Urothelium cell line (cell line): ENCODE data around the gene GALNS.

Experiments used
- DNase-seq: peaks from one replicate; pipeline ENCODE4 v3.0.0; 2011; ENCODE audit warnings: low spot score, mixed read lengths
- FAIRE-seq: peaks from 2 replicates; lab custom pipeline; 2011; peaks lifted over from hg19 to GRCh38; lab: Jason Lieb, UNC

Gene GALNS

DNA sequence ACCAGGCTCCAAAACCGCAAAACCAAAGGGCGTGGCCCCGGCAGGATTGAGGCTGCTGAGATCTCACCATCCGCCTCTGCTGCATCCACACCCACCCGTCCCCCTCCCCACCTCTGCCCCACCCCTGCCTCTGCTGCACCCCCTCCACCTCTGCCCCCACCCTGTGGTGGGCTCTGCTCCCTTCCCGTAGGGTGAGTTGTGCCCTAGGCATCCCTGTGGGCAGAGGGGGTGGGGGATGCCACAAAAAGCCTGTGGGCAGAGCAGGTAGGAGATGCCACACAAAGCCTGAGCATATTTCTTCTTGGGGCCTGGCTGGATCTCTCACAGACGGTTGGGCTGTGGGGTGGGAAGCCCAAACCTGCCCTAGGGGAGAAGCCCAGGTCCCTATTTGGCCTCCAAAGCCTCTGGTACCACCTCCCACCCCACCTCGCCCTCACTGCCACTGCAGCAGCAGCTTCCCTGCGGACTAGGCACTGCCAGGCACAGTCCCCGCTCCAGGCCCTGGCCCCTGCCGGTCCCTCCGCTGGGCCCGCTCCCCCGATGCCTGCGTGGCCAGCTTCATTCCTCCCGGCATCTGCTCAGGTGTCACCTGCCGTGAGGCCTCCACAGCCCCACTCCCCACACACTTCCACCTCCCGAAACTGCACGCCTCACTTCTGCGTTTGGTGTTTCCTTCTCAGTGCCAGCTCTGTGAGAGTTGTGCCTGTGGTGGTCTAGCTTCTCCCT lies 21.0 kb upstream of the GALNS start:
- DNase-seq (peak; percentile 16), FAIRE-seq (no peak)

DNA sequence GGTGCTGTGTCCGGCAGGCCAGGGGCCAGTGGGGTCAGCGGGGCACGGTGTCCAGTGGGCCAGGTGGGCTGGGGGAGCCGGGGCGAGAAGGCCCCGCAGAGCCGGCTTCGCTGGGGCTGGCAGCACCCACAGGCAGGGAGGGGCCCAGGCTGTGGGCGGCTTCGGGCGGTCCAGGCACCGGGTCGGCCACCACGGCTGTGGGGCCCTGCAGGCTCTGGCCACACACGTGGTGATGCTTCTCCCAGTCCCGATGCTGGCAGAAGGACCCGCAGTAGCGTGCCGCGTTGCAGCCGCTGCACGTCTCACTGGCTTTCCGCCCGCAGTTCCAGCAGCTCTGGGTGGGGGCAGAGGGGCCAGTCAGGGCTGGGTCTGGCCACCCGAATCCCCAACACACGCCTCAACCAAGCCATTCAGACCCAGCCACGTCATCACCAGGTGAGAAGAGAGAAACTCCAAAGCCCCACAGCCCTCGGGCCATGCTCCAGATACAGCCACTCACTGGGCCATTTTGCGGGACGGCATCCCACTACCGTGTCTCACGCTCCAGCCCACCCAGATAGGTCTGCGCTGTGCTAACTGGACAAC lies 20.3 kb upstream of the GALNS start:
- FAIRE-seq: peak; percentile 70
- DNase-seq: peak; percentile 25

DNA sequence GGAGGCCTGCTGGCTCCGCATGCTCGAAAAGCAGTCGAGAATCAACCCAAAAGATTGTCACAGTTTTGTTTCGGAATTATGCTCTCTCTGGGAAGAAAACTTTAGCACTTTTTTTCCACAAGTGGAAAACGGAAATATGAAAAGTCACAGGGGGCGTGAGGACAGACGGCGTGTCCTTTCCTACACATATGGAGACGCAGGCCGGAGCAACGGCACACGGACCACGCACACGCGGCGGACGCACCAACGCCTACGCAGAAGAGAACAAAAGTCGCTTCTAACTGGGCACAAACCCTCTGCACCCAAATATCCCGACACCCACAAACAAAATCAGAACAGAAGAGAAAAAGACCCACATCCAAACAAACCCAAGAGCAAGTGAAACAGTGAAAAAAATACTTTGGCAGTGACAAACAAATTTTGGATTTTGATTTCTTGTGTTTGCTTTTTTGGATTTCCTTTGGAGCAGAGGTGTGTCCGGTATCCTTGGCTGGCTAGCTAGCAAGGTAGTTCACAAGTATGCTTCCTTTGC lies 19.0 kb upstream of the GALNS start:
- no peak for FAIRE-seq
- no peak for DNase-seq

DNA sequence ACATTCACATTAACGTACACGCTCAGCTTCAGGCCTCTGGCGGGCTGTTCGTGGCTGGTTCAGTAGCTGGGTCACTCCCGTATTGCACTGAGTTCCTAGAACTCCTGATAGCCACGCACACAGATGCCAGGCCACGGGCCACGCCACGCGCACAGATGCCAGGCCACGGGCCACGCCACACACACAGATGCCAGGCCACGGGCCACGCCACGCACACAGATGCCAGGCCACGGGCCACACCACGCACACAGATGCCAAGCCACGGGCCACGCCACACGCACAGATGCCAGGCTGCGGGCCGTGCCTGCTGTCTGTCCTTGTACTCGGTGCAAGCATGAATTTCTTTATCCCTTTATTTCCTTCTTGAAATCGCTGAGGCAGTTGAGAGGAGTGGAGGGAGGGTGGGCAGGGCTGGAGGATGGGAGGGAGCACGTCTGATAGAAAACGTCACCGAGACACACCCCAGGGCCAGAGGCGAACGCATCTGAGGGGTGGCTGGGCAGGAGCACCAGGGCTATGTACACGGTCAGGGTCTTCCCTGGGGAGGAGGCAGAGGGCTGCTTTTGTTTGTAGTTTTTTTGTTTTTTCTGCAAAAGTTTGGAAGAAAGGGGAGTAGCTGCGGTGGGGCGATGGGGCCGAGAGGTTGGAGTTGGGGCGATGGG lies 18.3 kb upstream of the GALNS start:
- DNase-seq (no peak), FAIRE-seq (no peak)

DNA sequence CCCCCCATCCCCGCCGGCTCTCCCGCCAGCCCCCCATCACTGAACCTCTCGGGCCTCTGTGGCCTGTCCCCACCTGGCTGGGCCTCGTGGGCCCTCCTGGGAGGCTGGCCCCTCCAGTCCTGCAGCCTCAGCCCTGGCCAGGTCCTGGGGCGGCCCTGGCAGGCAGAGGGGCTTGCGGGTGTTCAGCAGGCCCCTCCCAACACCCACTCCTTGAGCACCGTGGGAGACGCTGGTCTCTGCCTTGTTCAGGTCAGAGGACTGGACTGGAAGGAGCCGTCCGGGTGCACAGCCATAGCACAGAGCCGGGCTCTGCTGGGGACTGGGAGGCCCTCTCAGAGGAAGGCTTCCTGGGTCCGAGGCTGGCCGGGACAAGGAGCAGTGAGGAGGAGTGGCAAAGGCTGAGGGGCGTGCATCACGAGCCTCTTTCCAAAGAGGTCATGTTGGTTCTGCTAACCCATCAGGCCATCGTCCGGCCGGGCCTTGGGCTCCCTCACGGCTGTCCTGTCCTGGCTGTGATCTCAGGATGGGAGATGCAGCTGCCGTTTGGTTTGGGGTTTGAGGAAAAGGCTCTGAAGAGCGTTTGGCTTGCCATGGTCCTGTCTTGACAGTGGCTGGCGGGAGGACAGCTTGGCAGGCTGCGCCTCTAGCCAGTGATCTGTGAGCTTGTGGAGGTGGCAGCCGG lies 16.0 kb upstream of the GALNS start:
- FAIRE-seq: no peak
- DNase-seq: no peak

DNA sequence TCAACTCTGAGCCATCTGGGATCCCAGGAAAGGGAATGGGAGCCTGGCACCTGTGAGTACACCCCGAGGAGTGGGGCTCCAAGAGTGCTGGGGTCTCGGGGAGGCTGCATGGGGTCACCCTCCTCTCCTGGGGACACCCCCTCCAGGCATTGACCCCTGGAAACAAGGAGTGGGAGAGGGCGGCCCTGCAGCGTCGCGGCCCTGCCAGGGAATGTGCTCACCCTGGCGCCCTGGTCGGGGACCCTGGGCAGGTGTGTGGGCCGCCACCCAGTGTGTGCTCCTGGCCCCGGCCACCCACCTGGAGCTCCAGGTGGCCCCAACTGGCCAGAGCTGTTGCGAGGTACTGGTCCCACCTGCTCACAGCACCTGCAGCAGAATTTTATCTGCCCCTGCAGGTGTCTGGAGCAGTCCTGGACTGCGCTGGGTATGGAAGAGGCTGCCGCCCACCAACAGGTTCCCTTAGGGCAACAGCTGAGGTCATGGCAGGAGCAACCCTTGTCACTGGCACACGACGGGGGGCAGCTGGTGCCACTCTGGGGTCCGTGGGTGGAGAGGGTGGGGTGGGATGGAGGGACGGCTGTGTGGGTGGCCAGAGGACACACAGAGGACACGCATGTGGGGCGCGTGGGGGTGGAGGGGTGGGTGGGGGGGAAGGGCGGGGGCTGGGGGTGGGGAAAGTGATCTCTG lies 15.1 kb upstream of the GALNS start:
- FAIRE-seq: no peak

DNA sequence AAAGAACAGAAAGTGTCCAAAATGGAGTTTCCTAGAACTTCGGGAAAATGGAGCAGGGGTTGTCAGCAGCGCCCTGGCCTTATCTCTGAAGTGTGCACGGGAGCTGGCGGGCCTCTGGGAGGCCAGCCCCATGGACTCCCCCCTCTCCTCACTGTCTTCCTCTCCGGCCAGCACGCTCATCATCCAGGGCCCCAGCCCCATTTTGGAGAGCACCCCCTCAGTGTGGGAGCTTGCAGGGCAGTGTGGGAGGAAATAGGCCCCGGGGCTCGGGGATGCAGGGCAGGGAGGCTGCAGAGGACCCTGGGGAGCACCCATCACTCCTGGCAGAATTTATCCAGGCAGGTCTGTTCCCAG lies 14.6 kb upstream of the GALNS start:
- FAIRE-seq: no peak
- DNase-seq: no peak

More for the DNA sequence above, 15.1 kb upstream of the GALNS start:
- DNase-seq: no peak

DNA sequence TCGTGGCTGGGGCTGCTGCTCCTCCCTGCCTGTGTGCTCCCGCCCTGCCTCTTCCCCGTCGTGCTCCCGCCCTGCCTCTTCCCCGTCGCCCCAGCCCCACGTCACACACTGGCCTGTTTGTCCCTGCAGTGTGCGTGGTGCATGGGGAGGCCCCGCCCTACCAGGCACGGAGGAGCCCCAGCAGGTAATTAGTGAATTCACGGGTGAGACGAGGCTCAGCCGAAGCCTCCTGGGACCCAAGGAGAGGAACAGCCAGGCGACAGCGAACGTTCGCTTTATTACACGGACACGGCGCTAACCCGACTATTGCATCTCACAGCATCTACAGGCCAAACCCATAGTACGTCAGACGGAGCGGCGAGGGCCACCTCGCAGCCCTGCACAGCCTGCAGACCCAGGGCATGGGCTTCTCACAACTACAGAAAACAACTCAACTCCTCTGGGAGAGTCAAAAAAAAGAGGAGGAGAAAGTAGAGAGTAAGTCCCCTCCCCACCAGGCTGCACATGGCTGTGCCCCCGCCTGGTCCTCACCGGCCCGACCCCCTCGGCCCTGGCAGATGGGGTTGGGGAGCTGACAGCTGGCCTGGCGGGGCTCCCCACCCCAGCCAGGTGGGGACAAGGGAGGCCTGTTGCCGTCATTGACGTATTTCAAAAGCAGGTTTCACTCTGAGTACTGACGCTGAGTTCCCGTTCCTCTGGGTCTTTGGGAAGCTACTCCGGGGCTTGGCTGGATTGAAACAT lies 14.0 kb upstream of the GALNS start:
- DNase-seq (no peak), FAIRE-seq (no peak)

DNA sequence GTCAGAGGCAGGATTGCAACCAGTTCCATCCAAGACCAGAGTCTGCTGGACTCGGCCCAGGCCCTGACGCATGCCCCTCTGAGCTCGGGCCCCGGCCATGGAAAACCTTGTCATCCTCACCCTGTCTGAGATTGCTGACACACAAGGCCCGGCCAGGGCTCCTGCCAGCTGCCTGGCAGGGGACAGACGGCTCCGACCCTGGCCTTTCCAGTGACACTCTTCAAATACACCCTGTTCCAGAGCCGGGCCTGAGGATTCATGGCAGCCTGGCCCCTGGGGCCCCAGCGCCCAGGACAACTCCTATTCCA lies 12.9 kb upstream of the GALNS start:
- no peak for DNase-seq
- FAIRE-seq: no peak

DNA sequence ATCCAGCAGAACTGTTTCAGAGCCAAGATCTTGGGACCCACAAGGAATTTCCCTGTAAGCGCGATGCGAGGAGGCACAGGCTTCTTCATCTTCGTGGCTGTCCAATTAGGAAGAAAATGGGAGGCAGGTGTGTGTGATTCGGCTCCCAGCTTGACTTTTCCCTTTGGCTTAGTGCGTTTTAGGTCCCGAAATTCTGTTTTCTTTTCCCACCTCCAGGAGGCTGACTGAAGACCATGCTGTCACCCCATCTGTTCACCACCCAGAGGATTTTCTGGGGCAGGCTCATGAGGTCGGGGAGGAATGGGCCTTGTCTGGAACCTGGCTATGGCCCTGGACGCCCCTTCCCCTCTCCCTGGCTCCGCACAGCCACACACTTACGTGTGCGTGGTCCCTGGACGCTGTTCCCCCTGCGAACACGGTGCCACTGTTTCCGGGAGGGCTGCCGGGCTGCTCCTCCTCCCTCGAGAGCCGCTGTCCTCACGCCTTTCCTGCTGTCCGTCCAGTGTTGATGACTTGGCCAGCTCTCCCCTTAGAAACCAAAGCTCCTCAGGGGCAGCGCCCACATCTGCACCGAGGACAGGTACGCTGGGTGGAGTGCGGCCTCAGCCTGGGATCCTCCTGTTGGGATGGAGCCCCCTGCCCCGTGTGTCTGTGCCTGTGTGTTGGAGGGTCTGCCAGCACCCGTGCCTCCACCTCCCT lies 12.4 kb upstream of the GALNS start:
- DNase-seq: no peak
- no peak for FAIRE-seq

DNA sequence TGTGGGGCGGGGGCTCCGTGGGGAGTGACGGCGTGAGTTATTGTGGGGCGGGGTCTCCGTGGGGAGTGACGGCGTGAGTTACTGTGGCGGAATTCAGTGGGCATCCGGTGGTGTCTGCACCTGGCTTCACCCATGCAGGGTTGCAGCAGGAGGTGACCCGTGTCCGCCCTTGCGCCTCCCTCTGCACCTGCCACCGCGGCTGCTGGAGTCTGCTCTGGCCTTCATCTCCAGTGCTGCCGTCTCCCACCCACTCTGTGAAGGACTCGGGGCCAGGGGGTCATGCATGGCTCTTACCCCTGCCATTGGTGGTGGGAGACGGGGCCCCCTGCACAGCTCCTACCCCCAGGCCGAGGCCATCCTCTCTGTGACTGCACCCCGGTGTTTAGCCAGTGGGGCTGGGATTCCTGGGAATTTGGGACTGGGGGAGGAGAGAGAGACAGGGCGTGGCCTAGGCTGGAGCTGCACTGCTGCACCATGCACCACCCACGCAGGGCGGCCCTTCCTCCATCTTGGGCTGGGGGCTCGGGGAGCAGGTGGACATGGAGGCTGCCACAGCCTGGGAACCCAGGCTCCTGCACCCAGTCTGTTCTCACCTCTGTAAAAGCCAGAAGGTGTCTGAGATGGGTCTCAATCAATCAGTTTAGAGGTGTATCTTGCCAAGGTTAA lies 11.0 kb upstream of the GALNS start:
- no peak for FAIRE-seq
- no peak for DNase-seq

DNA sequence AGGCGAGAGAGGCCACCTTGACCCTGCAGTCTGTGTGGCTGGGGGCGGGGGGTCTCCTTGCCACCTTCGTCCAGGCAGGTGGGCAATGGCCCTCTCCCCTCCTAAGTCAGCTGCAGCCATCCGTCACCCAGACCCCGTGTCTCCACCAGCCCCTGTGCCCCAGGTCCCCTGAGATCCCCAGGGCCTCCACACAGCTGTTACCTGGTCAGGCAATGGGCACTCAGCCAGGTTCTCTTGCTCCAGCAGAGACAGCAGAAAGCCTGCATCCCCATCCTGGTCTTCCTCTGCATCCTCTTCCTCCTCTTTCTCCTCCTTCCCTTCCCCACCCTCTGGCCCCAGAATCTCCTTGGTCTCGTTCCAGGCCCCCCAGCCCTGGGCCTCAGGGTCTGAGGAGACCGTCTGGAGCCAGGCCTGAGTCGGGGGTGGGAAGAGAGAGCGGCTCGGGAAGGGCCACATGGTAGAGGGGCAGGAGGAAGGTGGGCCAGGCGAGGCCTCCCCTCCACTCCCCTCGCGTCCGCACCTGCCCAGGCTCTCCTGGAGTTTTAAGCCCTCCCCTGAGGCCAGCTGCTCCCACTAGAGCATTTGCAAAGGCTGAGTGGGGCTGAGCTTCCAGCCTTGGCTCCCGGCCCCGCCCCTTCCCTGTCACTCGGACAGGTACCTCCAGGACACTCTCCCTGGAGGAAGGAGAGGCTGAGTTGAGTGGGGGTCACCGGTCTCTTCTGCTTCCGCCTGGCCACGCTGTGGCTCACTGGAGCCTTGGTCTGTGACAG lies 9.6 kb upstream of the GALNS start, which contains the start of gene PABPN1L:
Gene PABPN1L (minus strand): TSS at position 510 of the 770 bp plus-strand sequence. CDS start 54 bp downstream, at position 456.
- FAIRE-seq (no peak), DNase-seq (no peak)

DNA sequence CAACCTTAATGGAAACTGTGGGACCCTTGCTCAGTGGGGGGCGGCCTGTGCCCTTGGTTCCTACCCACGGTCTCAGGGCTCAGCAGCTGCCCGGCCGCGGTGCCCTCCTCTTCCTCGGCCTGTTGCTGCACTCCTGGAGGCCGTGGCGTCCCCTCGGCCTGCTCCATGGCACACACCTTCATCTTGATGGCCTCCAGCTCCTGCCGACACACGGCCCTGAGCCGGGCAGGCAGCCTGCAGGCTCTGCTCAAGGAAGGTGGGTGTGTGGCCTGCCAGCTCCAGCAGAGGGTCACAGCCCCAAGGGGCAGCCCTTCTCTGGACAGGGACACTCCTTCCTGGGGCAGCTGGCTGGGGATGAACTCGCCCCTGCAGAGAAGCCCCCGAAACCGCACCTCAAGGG lies 9.0 kb upstream of the GALNS start:
- DNase-seq (no peak), FAIRE-seq (no peak)

DNA sequence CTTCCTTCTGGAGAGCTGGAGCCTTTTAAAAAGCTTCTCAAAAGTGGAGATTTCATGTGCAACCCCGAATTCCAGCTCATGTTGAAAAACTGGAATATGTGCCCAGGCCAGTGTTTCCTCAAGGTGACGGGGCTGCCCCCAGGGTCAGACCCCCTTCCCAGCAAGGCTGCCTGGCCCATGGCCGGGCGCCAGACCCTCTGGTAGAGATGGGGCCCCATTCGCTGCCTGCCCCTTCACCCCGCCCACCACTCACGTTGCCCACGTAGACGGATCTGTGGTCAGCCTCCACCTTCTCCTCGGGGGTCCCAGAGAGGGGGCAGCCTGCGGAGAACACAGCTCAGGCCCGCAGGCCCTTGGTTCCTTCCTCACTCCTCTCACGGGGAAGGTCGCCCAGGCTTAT lies 8.6 kb upstream of the GALNS start:
- no peak for DNase-seq
- FAIRE-seq: no peak

DNA sequence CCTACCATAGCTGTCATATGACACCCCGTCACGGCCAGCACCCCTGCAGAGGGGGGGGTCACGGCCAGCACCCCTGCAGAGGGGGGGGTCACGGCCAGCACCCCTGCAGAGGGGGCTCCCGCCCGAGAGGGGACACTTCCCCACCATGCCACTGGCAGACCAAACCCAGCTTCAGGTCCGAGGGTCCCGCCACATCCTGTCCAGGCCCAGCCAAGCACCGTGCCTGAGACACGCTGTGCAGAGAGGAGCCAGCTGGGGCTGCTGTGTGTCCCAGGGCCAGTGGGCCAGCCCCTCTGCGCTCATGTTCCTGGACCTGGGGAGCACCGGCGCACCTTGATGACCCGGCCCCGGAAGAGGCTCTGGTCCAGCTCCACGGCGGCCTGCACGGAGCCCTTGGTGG lies 7.8 kb upstream of the GALNS start:
- no peak for FAIRE-seq
- DNase-seq: no peak

DNA sequence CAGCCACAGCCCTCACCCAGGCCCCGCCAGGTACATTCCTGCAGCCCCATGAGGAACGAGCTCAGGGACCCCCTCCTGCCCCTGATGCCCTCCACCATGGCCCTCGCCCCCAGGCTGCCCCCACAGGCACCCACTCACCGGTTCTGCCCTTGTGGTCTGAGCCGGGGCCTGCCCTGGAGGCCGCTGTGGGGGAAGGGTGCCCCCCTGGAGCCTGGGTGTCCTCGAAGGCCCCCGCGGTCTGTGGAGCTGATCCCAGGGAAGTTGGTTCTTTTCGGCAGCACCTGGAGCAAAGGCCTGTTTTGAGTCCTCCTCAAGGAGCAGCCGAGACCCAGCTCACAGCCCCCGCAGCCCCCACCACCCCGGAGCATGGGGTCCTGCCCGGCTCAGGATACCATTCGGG lies 7.4 kb upstream of the GALNS start:
- FAIRE-seq: no peak

DNA sequence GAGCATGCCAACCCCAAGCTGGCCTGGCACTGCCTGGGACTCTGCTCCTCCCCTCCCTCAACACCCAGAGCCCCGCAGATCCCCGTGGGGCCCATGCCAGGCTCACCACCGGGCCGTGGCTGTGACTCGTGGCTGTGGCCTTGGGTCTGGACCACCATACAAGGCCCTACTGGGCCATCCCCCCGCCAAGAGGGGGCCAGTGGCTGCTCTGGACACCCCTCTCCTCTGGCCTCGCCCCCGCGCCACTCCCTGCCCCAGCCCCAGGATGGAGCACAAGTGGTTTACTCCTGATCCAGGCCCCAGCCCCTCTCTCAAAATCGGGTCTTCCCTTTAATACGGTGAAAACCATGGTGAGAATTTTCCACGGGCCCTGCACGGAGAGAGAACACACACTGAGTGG lies 6.7 kb upstream of the GALNS start:
- DNase-seq (no peak), FAIRE-seq (no peak)

More for the DNA sequence above, 7.4 kb upstream of the GALNS start:
- DNase-seq: no peak

DNA sequence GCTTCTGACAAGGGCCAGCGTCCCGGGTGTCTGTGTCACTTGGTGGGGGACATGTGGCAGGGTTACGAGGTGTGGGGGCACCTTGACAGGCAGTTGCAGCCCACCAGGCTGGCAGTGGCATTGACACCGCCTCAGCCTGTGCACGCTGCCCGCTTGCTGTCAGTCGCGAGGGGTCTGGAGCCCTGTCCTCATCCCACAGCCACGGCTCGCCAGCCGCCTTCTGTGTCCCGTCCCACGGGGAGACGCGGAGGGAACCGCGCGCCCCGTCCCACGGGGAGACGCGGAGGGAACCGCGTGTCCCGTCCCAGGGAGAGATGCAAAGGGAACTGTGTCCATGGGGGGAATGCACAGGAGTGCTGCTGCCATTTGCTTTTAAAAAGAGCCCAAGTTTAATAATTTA lies 6.2 kb upstream of the GALNS start:
- no peak for DNase-seq
- FAIRE-seq: no peak
